Activated naive CD8-positive, alpha-beta T cell treated with anti-CD3 and anti-CD28 coated beads, Interleukin-2, amount 50 U/mL, for 24 hours (primary cell): ENCODE measurements around the gene B3GNT2.
A peak's percentile ranks its signal among the peaks of the same experiment; 100 is the strongest.

Experiments
- ATAC-seq: fragments of 150-1000 bp; cut with Tn5 transposase; one replicate; pipeline ENCODE4 v1.10.0; 2021
- DNase-seq: peaks from one replicate; pipeline ENCODE4 v3.0.0; 2021
- H3K27ac Mint-ChIP-seq: one replicate; pipeline ENCODE4 v1.8.0; 2021; ENCODE audit warnings: mild to moderate bottlenecking, mixed read lengths
- H3K27me3 Mint-ChIP-seq: one replicate; pipeline ENCODE4 v1.8.0; 2021; ENCODE audit warnings: mixed read lengths
- H3K36me3 Mint-ChIP-seq: one replicate; pipeline ENCODE4 v1.8.0; 2021; ENCODE audit warnings: low read depth, mixed read lengths
- H3K4me1 Mint-ChIP-seq: one replicate; pipeline ENCODE4 v1.8.0; 2021; ENCODE audit warnings: mixed read lengths
- H3K4me3 Mint-ChIP-seq: one replicate; pipeline ENCODE4 v1.8.0; 2021; ENCODE audit warnings: mild to moderate bottlenecking, moderate library complexity, mixed read lengths
- H3K9me3 Mint-ChIP-seq: one replicate; pipeline ENCODE4 v1.8.0; 2021; ENCODE audit warnings: mixed read lengths

B3GNT2 gene

DNA sequence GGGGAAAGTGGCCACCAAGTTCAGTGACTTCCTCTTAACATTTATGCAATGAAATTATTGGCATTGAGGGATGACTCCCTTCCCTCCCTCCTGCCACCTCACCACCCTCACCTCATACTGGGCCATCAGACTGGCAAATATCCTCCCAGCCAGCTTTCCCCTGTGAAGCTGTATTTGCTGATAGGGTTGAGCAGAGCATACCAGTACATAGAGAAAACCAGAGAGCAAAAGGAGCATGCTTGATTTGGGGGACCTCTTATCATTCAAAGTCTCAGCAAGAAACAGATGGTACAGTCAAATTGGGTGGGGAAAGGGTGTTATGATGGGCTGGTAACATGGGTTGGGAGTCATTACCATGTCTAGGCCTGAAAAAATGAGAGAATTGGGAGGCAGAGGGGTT is 19.1 kb upstream of the B3GNT2 start:
- Mint-ChIP-seq H3K9me3 (no peaks in the 10 kb centered on the region), H3K36me3 (no peaks in the 10 kb centered on the region), H3K4me3 (no peak overlapping the region), H3K27ac (no peak overlapping the region), H3K4me1 (peaks cover 9% of the 10 kb centered on the region), H3K27me3 (no peaks in the 10 kb centered on the region)
- ATAC-seq, result no peak
- no peak for DNase-seq

DNA sequence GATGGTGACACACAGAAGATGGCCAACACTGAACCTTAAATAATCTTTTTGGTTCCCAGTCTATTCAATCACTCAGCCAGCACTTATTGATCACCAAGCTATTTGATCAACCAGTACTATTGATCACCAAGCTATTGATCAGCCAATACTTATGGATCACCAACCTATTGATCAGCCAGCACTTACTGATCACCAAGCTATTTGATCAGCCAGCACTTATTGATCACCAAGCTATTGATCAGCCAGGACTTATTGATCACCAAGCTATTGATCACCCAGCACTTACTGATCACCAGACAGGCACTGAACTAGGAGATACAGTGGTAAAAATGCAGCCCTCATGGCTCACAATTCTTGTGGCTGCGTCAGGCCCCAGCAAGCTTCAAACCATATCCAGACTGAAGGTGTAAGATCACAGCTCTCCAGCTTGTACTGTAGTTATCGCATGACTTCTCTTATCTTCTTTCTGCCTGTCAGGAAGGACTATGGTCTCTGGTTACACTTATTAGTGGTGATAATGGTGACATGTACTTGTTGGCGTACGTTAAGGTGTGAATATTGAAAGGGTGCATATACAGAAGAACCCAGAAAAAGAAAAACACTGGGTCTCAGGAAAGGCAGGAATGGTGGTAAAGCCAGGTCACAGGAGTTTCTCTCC is 18.4 kb upstream of the B3GNT2 start:
- ATAC-seq (no peak), DNase-seq (no peak)
- Mint-ChIP-seq H3K9me3 (no peaks in the 10 kb centered on the region), H3K4me3 (no peak overlapping the region), H3K4me1 (peaks cover 9% of the 10 kb centered on the region), H3K27me3 (no peaks in the 10 kb centered on the region), H3K36me3 (no peaks in the 10 kb centered on the region), H3K27ac (no peak overlapping the region)

DNA sequence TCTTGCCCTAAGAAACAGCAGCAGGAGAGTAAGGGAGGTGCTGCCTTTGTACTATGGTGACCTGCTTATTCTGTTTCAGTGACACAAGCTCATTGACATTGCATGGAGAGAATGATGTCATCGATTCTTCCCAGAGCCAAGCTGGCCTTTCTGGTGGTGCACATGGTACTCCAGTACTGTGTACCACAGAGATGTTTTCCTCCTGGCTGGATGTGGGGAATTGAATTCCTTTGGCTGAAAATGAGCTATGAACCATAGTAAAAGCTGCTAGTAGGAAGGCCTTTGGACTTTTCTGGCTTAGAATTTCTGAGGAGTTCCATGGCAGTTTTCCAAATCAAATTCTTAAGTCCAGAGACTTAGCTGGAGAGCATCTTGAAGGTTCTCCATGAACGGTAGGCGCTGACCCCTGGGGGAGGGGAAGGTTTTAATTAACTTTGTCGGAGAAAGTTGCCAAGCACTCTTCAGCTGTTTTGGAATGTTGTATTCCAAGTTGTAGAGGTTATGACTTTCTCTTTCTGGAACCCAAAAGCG is 17.1 kb upstream of the B3GNT2 start:
- Mint-ChIP-seq H3K4me1 (peaks cover 9% of the 10 kb centered on the region), H3K4me3 (no peak overlapping the region), H3K27ac (no peak overlapping the region), H3K36me3 (no peaks in the 10 kb centered on the region), H3K27me3 (no peaks in the 10 kb centered on the region), H3K9me3 (no peaks in the 10 kb centered on the region)
- peak; percentile 28 for ATAC-seq
- DNase-seq, result no peak

DNA sequence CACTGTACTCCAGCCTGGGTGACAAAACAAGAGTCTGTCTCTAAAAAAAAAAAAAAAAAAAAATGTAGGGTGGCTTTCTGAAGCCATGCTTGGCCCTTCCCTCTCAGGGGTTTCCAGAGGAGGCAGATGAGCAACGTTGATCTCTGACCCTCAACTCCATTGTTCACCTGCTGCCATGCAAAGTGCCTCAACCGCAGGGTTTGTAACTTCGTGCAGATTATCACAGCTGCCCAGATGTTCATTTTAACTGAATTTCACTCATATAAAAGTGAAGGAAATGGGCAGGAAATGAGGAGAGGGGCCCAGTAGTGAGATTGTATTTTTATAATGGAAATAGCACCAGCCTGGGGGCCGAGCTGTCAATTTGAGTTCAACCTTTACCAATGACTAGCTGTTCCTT is 14.9 kb upstream of the B3GNT2 start:
- Mint-ChIP-seq H3K4me3 (no peak overlapping the region), H3K36me3 (no peaks in the 10 kb centered on the region), H3K27me3 (no peaks in the 10 kb centered on the region), H3K27ac (no peak overlapping the region), H3K9me3 (no peaks in the 10 kb centered on the region), H3K4me1 (peaks cover 9% of the 10 kb centered on the region)
- no peak for ATAC-seq
- no peak for DNase-seq

DNA sequence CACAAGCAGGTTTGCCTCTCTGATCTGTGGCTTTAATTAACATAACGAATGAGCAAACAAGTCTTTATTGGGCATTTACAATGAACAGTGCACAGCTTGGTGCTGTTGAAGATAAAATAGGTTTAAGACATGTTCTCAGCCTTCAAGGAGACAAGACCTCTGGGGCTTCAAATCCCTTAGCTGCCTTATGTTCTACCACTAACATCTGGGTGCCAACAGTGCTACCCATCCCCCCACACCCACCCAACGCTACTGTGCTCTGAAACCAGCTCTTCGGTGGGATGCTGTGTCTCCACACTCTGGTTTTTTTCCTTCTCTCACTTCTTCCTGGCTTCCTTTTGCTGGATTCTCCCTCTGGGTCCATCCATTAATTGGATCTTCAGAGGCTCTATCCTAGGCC is 14.1 kb upstream of the B3GNT2 start:
- no peaks in the 10 kb centered on the region for H3K36me3 Mint-ChIP-seq
- H3K4me1 Mint-ChIP-seq, result peaks cover 9% of the 10 kb centered on the region
- no peak overlapping the region for H3K4me3 Mint-ChIP-seq
- no peaks in the 10 kb centered on the region for H3K9me3 Mint-ChIP-seq
- ATAC-seq (no peak), DNase-seq (no peak)
- no peaks in the 10 kb centered on the region for H3K27me3 Mint-ChIP-seq
- no peak overlapping the region for H3K27ac Mint-ChIP-seq

DNA sequence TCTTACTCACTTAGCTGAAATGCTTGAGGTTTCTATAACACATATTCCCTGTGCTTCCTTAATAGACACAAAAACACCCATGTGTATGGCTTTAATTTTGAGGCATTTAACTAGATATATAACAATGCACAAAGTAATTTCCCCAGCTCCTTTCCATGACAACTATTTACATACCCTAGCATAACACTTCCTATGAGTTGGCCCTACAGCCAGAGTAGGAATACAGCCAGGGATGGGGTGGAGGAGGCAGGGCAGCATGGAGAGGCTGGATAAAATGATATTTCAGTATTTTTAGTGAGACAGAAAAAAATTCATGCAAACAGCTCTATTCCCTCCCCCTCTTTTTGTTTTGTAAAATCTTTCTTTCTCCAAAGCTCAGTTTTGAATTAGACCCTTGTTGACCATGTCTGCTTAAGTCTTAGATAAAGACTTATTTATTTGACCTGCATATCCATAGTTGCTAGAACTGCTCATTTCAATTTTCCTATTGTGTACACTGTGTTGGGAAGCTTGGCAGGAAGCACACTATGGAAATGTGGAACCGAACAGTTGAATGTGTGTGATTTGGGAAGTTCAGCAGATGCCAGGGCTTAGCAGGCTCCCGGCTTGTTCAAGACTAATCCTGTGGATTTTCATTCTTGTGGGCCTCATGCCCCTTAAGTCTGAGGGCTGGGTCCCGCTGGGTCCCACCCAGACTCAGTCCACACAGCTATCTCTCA is 11.2 kb upstream of the B3GNT2 start:
- no peak overlapping the region for H3K4me3 Mint-ChIP-seq

DNA sequence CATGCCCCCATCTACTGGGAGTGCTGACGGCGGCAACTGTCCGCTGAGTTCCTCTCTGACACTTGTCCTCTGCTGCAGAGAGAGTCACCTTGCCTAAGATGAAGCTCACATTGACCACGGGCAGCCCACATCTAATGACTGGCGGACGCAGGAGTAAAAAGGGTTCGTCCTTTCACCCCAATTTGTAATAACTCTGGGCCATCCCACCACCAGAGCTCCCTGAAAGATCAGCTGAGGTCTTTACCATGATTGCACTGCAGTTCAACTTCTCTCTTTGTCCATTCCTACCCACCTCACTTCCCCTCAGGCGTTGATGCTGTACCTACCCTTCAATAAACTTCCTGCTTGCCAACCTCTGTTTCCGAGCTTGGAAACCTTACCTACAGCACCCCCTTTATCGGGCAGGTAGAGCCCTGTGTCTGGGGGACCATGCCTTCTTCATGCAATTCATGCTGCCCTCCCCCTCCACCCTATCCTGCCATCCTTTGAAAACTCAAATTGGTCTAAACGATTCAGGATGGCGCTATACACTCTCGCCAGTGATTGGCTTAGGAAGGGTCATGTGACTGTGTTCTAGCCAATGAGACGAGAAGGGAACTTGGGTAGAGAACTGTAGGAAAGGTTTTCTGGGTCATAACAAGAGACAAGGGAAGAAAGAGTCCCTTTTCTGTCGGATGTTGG is 10.3 kb upstream of the B3GNT2 start:
- H3K27me3 Mint-ChIP-seq, result no peaks in the 10 kb centered on the region

More for the DNA sequence above, 11.2 kb upstream of the B3GNT2 start:
- H3K4me1 Mint-ChIP-seq, result peaks cover 9% of the 10 kb centered on the region
- H3K9me3 Mint-ChIP-seq, result no peaks in the 10 kb centered on the region
- ATAC-seq (no peak), DNase-seq (no peak)
- no peak overlapping the region for H3K27ac Mint-ChIP-seq
- H3K27me3 Mint-ChIP-seq, result no peaks in the 10 kb centered on the region
- H3K36me3 Mint-ChIP-seq, result no peaks in the 10 kb centered on the region

DNA sequence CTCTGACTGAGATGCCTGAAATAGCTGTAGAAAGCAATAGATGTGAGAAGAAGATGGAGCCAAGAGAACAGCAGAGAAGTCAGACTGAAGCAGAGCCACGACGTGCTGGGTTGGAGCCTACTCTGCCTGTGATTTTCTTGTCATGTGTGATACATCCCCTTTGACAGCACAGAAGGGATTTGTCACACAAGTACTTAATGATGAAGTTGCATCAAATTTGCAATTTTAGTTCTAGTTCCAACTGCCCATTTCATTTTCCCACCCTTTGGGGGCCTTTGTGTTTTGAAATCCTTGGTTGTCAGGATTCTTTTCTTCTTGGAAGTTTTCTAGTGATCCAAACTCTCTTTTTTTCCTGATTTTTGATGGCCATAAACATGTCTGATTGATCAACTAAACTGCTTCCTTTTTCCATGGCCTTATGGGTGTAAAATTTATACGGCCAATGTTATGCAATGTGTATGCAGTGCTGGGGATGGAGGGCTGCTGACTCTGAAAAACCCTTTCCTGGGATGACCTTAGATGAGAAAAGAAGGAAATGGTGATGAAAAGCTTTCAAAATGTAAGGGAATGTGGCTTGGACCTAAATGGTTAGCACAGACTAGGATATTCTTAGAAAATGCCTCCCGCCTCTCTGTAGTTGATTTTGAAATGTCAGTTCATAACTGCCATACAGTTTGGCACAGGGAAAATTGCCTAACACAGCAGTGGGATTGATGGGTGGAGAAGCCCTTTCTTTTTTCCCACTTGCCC is 9.6 kb upstream of the B3GNT2 start:
- no peak for DNase-seq
- no peaks in the 10 kb centered on the region for H3K27me3 Mint-ChIP-seq
- no peak for ATAC-seq
- H3K4me1 Mint-ChIP-seq, result peaks cover 4% of the 10 kb centered on the region
- H3K36me3 Mint-ChIP-seq, result no peaks in the 10 kb centered on the region
- H3K4me3 Mint-ChIP-seq, result no peak overlapping the region
- H3K27ac Mint-ChIP-seq, result no peak overlapping the region
- no peaks in the 10 kb centered on the region for H3K9me3 Mint-ChIP-seq

More for the DNA sequence above, 10.3 kb upstream of the B3GNT2 start:
- Mint-ChIP-seq H3K4me3 (no peak overlapping the region), H3K9me3 (no peaks in the 10 kb centered on the region), H3K27ac (no peak overlapping the region), H3K4me1 (peaks cover 6% of the 10 kb centered on the region), H3K36me3 (no peaks in the 10 kb centered on the region)
- DNase-seq (no peak), ATAC-seq (no peak)

DNA sequence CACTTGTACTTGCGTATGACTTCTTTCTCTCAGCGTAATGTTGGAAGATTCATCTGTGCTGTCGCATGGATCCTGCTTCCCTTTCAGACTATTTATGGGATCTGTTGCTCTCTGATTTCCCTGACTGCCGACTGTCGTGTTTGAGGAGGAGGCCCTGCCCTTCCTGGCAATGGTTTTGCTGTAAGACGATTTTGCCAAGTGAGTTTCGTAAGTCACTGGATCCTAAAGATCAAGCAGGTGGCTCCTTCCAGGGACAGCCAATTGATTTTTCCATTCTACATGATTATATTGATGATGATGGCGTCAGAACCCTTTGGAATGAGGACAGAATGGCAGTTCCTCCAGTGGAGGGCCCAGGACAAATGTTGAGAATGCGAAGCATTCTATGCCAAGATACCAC is 8.7 kb upstream of the B3GNT2 start:
- Mint-ChIP-seq H3K27ac (no peak overlapping the region), H3K4me1 (no peaks in the 10 kb centered on the region), H3K4me3 (no peak overlapping the region), H3K27me3 (no peaks in the 10 kb centered on the region), H3K36me3 (no peaks in the 10 kb centered on the region), H3K9me3 (no peaks in the 10 kb centered on the region)
- DNase-seq (no peak), ATAC-seq (no peak)

DNA sequence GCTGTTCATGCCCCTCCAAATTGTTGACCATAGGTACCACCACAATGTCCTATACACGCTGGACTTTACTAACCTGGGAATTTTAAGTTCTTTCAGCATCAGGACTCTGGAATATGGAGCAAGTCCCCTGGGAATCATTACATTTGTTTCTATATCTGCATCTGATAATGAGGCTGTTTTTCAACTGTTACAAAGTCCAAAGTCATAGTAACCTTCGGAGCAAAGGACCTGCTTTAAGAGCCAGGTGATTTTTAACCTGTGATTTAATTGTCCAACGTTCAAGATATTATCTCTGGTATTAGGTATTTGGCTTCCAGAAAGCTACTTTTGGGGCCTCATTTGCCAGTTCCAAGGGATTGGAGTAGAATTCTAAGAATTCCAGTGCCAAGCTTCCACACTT is 7.5 kb upstream of the B3GNT2 start:
- H3K4me3 Mint-ChIP-seq, result no peak overlapping the region
- no peaks in the 10 kb centered on the region for H3K36me3 Mint-ChIP-seq
- H3K4me1 Mint-ChIP-seq, result no peaks in the 10 kb centered on the region
- no peaks in the 10 kb centered on the region for H3K27me3 Mint-ChIP-seq
- no peak overlapping the region for H3K27ac Mint-ChIP-seq
- ATAC-seq (no peak), DNase-seq (no peak)
- no peaks in the 10 kb centered on the region for H3K9me3 Mint-ChIP-seq

DNA sequence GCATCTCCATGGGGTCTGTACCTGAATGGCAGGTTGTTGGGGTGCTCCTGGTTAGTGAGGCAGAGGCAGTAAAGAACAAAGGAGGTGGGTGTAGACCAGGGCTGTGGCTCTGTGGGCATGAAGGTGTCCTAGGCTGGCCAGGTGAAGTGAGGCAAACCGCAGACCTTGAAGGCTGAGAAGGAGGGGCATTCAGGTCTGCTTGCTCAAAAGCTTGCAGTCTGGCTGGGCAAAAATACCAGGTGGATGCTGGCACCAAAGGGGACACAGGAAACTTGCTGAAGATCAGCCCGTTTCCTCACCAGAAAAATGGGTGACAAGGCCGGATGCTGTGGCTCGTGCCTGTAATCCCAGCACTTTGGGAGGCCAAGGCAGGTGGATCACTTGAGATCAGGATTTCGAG is 6.7 kb upstream of the B3GNT2 start:
- no peaks in the 10 kb centered on the region for H3K9me3 Mint-ChIP-seq
- no peaks in the 10 kb centered on the region for H3K36me3 Mint-ChIP-seq
- H3K4me3 Mint-ChIP-seq, result no peak overlapping the region
- no peaks in the 10 kb centered on the region for H3K4me1 Mint-ChIP-seq
- DNase-seq (no peak), ATAC-seq (no peak)
- H3K27me3 Mint-ChIP-seq, result no peaks in the 10 kb centered on the region
- H3K27ac Mint-ChIP-seq, result no peak overlapping the region

DNA sequence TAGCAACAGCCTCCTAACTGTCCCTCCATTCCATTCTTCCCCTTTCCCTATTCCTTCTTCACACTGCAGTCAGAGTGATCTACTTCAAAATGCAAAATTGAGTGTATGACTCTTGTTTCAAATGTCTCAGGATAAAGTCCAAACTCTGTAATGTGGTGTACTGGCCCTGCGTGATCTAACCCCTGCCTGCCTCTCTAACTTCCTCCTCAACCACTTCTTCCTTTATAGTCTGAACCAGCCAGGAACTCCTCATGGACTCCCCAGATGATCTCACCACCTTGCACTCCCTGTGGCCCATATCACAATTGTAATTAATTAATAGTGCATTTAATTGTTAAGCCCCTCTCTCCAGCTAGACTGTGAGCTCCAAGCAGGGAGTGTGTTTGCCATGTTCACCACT is 3.1 kb upstream of the B3GNT2 start:
- DNase-seq, result no peak
- no peak for ATAC-seq
- no peak overlapping the region for H3K27ac Mint-ChIP-seq
- H3K27me3 Mint-ChIP-seq, result no peaks in the 10 kb centered on the region
- H3K4me1 Mint-ChIP-seq, result no peaks in the 10 kb centered on the region
- H3K9me3 Mint-ChIP-seq, result no peaks in the 10 kb centered on the region
- no peak overlapping the region for H3K4me3 Mint-ChIP-seq
- no peaks in the 10 kb centered on the region for H3K36me3 Mint-ChIP-seq

DNA sequence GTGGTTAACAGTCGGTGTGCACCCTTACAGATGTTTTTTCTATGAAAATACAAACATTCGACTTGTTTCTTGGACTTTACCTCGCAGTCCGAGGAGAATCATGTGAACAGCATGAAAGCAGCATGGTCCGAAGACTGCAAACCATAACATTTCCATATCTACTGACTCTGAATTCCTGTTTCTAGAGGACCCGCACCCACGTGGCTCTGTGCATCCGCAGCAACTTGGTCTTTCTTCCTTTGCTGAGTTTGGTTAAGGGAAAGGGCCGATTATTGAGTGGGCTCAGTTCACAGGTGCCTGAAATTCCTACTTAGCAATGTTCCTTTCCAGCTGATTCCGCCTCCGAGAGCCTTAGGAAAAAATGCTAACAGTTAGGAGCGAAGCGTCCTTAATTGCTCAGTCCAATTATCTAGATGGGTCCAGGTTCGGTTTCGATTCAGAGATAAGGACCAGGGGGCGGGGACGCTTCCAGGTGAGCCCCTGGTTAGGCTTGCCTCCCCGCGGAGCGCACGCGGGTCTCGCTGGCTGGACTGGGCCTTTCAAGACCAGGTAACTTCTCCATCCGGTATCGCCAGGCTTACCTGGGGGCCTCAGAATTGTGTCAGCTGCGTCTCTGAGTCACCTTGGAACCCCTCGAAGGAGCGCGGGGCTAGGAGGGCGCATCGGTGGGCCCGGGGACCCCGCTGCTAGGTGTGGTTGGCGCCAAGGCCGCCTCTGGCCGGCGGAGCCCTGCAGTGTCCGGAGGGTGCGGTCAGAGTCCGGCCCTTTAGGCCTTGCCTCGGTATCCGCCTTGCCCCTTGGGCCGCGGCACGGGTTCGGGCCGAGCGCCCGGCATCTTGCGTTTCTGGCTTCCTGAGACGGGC is 1.1 kb upstream of the B3GNT2 start:
- peak overlapping the region; percentile 72 for H3K4me3 Mint-ChIP-seq
- H3K27me3 Mint-ChIP-seq, result no peaks in the 10 kb centered on the region
- no peak overlapping the region for H3K27ac Mint-ChIP-seq
- DNase-seq (no peak), ATAC-seq (no peak)
- H3K36me3 Mint-ChIP-seq, result peaks cover 10% of the 10 kb centered on the region
- H3K9me3 Mint-ChIP-seq, result no peaks in the 10 kb centered on the region
- H3K4me1 Mint-ChIP-seq, result peaks cover 19% of the 10 kb centered on the region
